Spleen (tissue), 7 donors: ENCODE results near the gene CHST15.

ENCODE experiments used
- POLR2A ChIP-seq, 3 donors: fragments of 450-650 bp; IDR thresholded peaks; one replicate each; pipeline ENCODE4 v1.5.1; 2017; ENCODE audit warnings: antibody characterized with exemption in 3 of 3, mild to moderate bottlenecking in 1 of 3
- POLR2AphosphoS5 ChIP-seq, 3 donors: sonication (generic); formaldehyde crosslinking; IDR thresholded peaks; one replicate each; pipeline ENCODE4 v1.5.1; 2017; ENCODE audit warnings: antibody characterized with exemption in 3 of 3
- TF ChIP-seq, protein P1 (sequence below), 11 experiments: fragments of 200-600 bp in 7 of 11; fragments of 450-650 bp in 4 of 11; sonication (generic) in 4 of 11; IDR thresholded peaks in 8 of 11; conservative IDR thresholded peaks in 3 of 11; 1 replicate in 7 of 11; 2 replicates in 4 of 11; pipeline versions ENCODE4 v1.4.0 to v1.8.0; 2016 to 2021; ENCODE audit warnings: antibody characterized with exemption in 11 of 11, inconsistent platforms in 4 of 11, mild to moderate bottlenecking in 1 of 11
- donor health status: DM: no; HTN: no; CAD: no; lungs with moderate emphysema.
- donor health status: DM: no; HTN: no; CAD: no.
- donor health status: DM: no; HTN: no; CAD: no.

DNA sequence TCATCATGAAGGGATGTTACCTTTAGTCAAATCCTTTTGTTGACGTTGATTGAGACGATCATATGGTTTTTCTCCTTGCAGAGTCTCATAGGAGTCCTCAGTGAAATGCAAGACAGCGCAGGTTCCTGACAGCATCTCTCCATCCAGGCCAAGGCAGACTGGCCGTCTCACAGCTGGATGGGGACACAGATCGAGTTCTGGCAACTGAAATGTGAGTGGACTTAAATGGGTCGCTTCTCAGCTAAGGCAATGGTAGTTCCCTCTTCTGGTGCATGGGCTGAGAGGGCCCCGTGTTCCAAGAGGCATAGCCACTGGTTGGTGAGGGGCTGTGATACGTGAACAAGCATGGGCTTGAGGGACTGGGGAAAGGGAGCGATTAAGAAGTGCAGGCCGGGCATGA is 102.5 kb downstream of the CHST15 start:
- no peak for TF ChIP-seq POLR2AphosphoS5 (IDR thresholded peaks at IDR 0.05)
- no peak for TF ChIP-seq POLR2A (IDR thresholded peaks at IDR 0.05)
- TF ChIP-seq, protein P1, sequence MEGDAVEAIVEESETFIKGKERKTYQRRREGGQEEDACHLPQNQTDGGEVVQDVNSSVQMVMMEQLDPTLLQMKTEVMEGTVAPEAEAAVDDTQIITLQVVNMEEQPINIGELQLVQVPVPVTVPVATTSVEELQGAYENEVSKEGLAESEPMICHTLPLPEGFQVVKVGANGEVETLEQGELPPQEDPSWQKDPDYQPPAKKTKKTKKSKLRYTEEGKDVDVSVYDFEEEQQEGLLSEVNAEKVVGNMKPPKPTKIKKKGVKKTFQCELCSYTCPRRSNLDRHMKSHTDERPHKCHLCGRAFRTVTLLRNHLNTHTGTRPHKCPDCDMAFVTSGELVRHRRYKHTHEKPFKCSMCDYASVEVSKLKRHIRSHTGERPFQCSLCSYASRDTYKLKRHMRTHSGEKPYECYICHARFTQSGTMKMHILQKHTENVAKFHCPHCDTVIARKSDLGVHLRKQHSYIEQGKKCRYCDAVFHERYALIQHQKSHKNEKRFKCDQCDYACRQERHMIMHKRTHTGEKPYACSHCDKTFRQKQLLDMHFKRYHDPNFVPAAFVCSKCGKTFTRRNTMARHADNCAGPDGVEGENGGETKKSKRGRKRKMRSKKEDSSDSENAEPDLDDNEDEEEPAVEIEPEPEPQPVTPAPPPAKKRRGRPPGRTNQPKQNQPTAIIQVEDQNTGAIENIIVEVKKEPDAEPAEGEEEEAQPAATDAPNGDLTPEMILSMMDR (IDR thresholded peaks at IDR 0.05 in 8 of 11, conservative IDR thresholded peaks at IDR 0.05 in 3 of 11) = no peak
